Measurements from ENCODE around the gene OR10G6.

The OR10G6 gene

DNA sequence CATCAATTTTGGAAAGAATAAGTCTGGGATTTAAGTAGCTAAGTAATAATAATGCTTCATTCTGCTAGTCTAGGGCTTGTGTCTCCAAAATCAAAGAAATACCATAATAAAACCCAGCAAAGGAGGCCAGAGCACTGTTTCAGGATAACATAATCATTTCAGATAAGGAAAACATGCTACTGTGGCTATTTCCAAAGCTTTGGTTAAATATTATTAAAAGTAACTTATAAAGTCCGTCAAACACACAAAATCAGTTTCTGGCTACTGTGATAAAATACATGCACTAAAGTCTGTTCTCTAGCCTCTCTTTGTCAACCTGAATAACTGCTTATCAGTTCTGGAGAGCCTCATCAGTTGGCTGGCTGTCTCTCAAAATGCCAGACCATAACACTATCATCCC, 49.8 kb downstream of the OR10G6 start:
- DNase-seq (ENCODE audit: low read depth in 2 of 2) = no peak
- TF ChIP-seq, protein P1, sequence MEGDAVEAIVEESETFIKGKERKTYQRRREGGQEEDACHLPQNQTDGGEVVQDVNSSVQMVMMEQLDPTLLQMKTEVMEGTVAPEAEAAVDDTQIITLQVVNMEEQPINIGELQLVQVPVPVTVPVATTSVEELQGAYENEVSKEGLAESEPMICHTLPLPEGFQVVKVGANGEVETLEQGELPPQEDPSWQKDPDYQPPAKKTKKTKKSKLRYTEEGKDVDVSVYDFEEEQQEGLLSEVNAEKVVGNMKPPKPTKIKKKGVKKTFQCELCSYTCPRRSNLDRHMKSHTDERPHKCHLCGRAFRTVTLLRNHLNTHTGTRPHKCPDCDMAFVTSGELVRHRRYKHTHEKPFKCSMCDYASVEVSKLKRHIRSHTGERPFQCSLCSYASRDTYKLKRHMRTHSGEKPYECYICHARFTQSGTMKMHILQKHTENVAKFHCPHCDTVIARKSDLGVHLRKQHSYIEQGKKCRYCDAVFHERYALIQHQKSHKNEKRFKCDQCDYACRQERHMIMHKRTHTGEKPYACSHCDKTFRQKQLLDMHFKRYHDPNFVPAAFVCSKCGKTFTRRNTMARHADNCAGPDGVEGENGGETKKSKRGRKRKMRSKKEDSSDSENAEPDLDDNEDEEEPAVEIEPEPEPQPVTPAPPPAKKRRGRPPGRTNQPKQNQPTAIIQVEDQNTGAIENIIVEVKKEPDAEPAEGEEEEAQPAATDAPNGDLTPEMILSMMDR (IDR thresholded peaks at IDR 0.05; ENCODE audit: low read depth, low read length) = no peak

More for the DNA sequence above, 49.8 kb downstream of the OR10G6 start:
- H3K4me3 ChIP-seq (replicated peaks in 1 of 2; ENCODE audit: low read depth in 2 of 2, low read length in 2 of 2) = no peak overlapping the region
